ENCODE data around the gene ACBD3. TPM values are rescaled to one million over a fixed set of nuclear protein-coding genes. Genes with fewer than 3 reads are reported as not detected.
A peak's percentile ranks its signal among the peaks of the same experiment; 100 is the strongest.

ACBD3 gene
- total RNA-seq, 4 donors from 2014 or later = 28.1 to 53.6 (median 32.6) TPM

DNA sequence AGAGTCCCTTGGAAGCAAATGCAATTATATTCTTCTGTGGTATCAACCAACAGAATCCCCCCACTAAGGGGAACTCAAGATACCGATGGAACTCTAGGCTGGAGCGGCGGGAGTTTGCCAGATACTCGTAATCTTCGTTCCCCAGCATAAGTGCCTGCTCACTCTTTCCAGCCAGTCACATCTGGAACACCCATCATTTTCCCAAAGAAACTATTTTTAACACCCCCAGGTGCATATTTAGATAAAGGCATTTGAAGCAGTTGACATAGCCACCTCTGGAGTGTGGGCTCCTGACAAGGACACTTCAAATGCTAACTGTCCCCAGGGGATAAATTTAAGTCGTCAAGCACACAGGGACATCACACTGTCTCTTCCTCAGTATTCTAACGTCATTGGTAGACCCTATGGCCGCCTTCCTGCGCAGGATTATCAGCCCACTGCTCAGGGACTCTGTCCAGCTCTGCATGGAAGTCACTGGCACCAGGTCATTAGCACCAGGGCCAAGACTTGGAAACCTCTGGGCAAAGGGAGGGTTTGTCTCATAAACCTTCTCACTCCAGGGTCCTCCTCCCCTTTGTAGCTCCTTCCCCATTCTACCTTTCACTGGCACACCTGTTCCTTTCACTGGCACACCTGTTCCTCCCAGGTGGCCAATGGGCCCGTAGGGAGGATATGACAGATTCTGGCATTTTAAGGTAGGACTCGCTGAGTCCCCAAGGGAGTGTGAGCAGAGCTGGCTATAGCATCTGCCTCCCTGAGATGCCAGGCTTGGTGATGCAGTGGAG lies 75.3 kb downstream of the ACBD3 start:
- H3K9me3 ChIP-seq = no peaks in the 10 kb centered on the region
- H3K27ac ChIP-seq (replicated peaks in 1 of 4) = peak overlapping the region; percentile 96 to 100 (median 98)
- no peak for DNase-seq (ENCODE audit: extremely low spot score)
- H3K36me3 ChIP-seq = no peaks in the 10 kb centered on the region
- intact Hi-C loops (cut with DNase I) = no loop called here
- H3K4me3 ChIP-seq = peak overlapping the region; percentile 66 to 88 (median 80)
- WGBS = 55% methylated on average over 11 of the region's 11 CpGs
- TF ChIP-seq EP300 (IDR thresholded peaks at IDR 0.05) (no peak), POLR2A (IDR thresholded peaks at IDR 0.05; ENCODE audit: low read depth) (no peak), POLR2AphosphoS5 (IDR thresholded peaks at IDR 0.05) (no peak)
- TF ChIP-seq, protein P1, sequence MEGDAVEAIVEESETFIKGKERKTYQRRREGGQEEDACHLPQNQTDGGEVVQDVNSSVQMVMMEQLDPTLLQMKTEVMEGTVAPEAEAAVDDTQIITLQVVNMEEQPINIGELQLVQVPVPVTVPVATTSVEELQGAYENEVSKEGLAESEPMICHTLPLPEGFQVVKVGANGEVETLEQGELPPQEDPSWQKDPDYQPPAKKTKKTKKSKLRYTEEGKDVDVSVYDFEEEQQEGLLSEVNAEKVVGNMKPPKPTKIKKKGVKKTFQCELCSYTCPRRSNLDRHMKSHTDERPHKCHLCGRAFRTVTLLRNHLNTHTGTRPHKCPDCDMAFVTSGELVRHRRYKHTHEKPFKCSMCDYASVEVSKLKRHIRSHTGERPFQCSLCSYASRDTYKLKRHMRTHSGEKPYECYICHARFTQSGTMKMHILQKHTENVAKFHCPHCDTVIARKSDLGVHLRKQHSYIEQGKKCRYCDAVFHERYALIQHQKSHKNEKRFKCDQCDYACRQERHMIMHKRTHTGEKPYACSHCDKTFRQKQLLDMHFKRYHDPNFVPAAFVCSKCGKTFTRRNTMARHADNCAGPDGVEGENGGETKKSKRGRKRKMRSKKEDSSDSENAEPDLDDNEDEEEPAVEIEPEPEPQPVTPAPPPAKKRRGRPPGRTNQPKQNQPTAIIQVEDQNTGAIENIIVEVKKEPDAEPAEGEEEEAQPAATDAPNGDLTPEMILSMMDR (IDR thresholded peaks at IDR 0.05) = no peak
- no peaks in the 10 kb centered on the region for H3K27me3 ChIP-seq
- peaks cover 28 to 31% (median 30%) of the 10 kb centered on the region in 4 donors for H3K4me1 ChIP-seq

DNA sequence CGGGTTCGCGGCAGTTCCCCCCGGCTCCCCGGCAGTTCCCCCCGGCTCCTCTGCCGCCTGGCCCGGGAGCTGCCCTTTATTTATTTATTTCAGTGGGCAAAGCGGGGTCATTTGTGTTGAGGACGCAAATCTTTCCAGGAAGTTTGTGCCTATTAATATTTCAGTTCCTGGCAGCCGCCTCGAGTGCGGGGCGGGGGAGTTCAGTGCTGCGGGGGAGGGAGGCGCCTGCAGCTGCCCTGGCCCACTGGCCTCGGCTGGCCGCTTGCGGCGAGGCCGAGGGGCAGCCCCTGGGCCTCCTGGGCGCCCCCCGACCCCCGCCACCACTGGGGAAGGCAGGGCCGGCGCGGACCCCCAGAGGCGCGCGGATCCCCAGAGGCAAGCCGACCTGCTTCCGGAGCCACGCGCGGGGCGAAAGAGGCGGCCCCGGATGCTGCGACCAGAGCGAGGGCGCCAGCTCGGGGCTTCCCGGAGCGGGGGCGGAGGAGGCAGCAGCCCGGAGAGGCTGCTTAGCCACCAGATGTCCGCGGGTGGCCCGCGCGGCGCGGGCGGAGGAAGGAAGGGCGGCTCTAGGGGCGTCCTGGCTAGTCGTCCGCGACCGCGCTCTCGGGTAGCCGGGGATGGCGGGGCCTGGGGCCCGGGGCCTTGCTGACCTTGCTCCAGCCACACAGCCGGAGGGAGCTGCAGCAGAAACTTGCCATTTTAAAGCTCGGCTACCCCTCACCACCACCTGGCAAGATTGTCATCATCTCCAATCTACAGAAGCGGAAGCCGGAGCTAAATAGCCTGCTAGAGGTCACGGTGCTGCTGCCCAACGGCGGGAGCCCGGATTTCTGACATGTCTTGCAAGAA lies 76.1 kb downstream of the ACBD3 start:
- DNase-seq (ENCODE audit: extremely low spot score) = no peak
- no peaks in the 10 kb centered on the region for H3K36me3 ChIP-seq
- 0% methylated on average over 13 of the region's 73 CpGs for WGBS
- peaks cover 28 to 31% (median 30%) of the 10 kb centered on the region in 4 donors for H3K4me1 ChIP-seq
- H3K27me3 ChIP-seq = no peaks in the 10 kb centered on the region
- intact Hi-C loops (cut with DNase I) = no loop called here
- TF ChIP-seq, protein P1 (IDR thresholded peaks at IDR 0.05) = no peak
- TF ChIP-seq POLR2A (IDR thresholded peaks at IDR 0.05; ENCODE audit: low read depth) = peak; percentile 27
- peak; percentile 46 for TF ChIP-seq EP300 (IDR thresholded peaks at IDR 0.05)
- peak in 1 of 2 donors; percentile 27 for TF ChIP-seq POLR2AphosphoS5 (IDR thresholded peaks at IDR 0.05)
- peak overlapping the region; percentile 66 to 88 (median 80) for H3K4me3 ChIP-seq
- no peaks in the 10 kb centered on the region for H3K9me3 ChIP-seq
- H3K27ac ChIP-seq (replicated peaks in 1 of 4) = peak overlapping the region; percentile 96 to 100 (median 98)

DNA sequence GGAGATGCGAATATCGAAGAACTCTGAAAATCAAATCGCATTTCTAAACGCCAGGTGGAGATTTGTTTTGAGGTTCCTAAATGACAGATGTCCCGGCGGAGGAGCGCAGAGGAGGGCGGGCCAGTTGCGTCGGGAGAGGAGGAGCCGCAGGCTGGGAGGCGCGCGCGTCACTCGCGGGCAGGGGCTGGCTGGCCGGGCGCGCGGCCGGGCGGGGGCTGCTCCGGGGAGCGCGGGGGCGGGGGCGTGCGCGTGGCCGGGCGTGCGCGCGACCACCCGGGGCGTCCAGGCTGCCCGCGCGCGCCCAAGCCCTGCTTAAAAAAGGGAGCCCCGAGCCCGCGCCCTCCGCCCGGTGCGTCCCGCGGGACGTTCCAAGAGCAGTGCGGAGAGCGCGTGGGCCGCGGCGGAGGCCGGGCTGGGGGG lies 76.7 kb downstream of the ACBD3 start:
- Histone ChIP-seq H3K4me1 (peaks cover 28 to 31% (median 30%) of the 10 kb centered on the region in 4 donors), H3K27ac (replicated peaks in 1 of 4) (peak overlapping the region; percentile 96 to 100 (median 98)), H3K36me3 (no peaks in the 10 kb centered on the region), H3K9me3 (no peaks in the 10 kb centered on the region), H3K4me3 (peak overlapping the region; percentile 66 to 88 (median 80)), H3K27me3 (no peaks in the 10 kb centered on the region)
- DNase-seq (ENCODE audit: extremely low spot score) = peak; percentile 95
- WGBS = 0% methylated on average over 8 of the region's 57 CpGs
- intact Hi-C loops (cut with DNase I) = no loop called here
- TF ChIP-seq POLR2AphosphoS5 (IDR thresholded peaks at IDR 0.05) (peak; percentile 39 to 46), EP300 (IDR thresholded peaks at IDR 0.05) (no peak), POLR2A (IDR thresholded peaks at IDR 0.05; ENCODE audit: low read depth) (no peak)

DNA sequence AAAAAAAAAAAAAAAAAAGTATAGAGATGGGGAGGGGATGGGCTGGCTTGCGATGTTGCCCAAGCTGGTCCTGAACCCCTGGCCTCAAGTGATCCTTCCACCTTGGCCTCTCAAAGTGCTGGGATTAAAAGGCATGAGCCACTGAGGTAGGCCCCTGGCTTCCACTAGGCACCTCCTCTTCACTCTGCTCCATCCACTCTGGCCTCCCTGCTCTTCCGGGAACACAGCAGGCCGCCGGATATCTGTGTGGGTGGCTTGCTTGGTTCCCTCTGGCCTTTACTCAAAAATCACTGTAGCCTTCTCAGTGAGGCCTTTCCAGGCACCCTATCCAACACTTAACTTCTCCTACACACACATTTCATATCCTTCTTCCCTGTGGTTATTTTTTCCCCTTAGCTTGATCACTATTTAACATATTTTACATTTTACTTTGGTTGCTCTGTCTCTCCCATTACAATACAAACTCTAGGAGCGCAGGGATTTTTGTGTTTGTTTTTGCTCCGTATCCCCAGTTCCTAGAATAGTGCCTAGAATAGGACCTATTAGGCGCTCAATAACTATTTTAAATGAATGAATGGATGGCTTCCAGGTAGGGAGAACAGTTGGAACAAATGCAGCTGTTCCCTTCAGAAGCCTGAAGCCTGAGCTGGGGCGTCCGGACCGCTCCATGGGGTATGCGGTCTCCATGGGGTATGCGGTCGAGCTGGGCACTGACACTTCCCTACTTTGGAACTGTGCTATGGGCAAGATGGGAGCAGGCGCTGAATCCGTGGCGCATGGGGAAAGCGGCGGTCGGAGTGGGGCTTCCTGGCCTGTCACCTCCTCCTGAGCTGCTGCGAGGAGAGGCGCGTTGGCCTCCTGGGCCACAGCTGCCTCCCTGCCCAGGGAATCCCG lies 77.4 kb downstream of the ACBD3 start:
- H3K36me3 ChIP-seq = no peaks in the 10 kb centered on the region
- WGBS = 13% methylated on average over 21 of the region's 23 CpGs
- H3K4me3 ChIP-seq = peak overlapping the region; percentile 66 to 88 (median 80)
- no peaks in the 10 kb centered on the region for H3K9me3 ChIP-seq
- intact Hi-C loops (cut with DNase I) = no loop called here
- H3K27ac ChIP-seq (replicated peaks in 1 of 4) = peak overlapping the region; percentile 96 to 100 (median 98)
- H3K4me1 ChIP-seq = peaks cover 28 to 31% (median 30%) of the 10 kb centered on the region in 4 donors
- no peaks in the 10 kb centered on the region for H3K27me3 ChIP-seq
- TF ChIP-seq POLR2A (IDR thresholded peaks at IDR 0.05; ENCODE audit: low read depth) (no peak), EP300 (IDR thresholded peaks at IDR 0.05) (no peak), POLR2AphosphoS5 (IDR thresholded peaks at IDR 0.05) (peak in 1 of 2 donors; percentile 18)
- TF ChIP-seq, protein P1 (IDR thresholded peaks at IDR 0.05) = peak in 1 of 3 experiments; percentile 15
- DNase-seq (ENCODE audit: extremely low spot score) = no peak
